Stimulated activated CD4-positive, alpha-beta T cell treated with anti-CD3 and anti-CD28 coated beads, Interleukin-4, amount 100 ng/mL, for 4 hours (primary cell): ENCODE measurements around the gene CATSPERB.
"Not testable (repeated sequence)": the region's sequence is repeated elsewhere in the genome, so short reads cannot be mapped to it uniquely, and the experiment has no call there.

Experiments
- DNase-seq, 2 experiments: peaks; one replicate each; pipeline ENCODE4 v3.0.0-alpha.2; 2020

Gene CATSPERB

GRCh38 chr14:91575469-91576208 is 156.2 kb downstream of the CATSPERB start:
- DNase-seq = no peak

GRCh38 chr14:91573894-91574837 is 157.7 kb downstream of the CATSPERB start:
- peak; percentile 91 to 98 for DNase-seq

- no peak for DNase-seq
Measured at GRCh38 chr14:91573528-91573893, 158.4 kb downstream of the CATSPERB start.

- DNase-seq = no peak
Measured at GRCh38 chr14:91570021-91570420, 161.9 kb downstream of the CATSPERB start.

- no peak for DNase-seq
Measured at GRCh38 chr14:91569301-91569700, 162.6 kb downstream of the CATSPERB start.

GRCh38 chr14:91568626-91569025 is 163.3 kb downstream of the CATSPERB start:
- DNase-seq = no peak

- not testable (repeated sequence) for DNase-seq
Measured at GRCh38 chr14:91567827-91568226, 164.1 kb downstream of the CATSPERB start.

- DNase-seq = no peak
Measured at GRCh38 chr14:91555531-91555930, 176.4 kb downstream of the CATSPERB start.

GRCh38 chr14:91554535-91555332 is 177.2 kb downstream of the CATSPERB start:
- no peak for DNase-seq

- DNase-seq = no peak
Measured at GRCh38 chr14:91548108-91548507, 183.8 kb downstream of the CATSPERB start.

GRCh38 chr14:91545946-91546716 is 185.8 kb downstream of the CATSPERB start:
- DNase-seq = no peak

- DNase-seq = no peak
Measured at GRCh38 chr14:91545204-91545603, 186.7 kb downstream of the CATSPERB start.

- no peak for DNase-seq
Measured at GRCh38 chr14:91536327-91536726, 195.6 kb downstream of the CATSPERB start.

- not testable (repeated sequence) for DNase-seq
Measured at GRCh38 chr14:91534059-91534458, 197.8 kb downstream of the CATSPERB start.

GRCh38 chr14:91533623-91534022 is 198.3 kb downstream of the CATSPERB start:
- DNase-seq = no peak
